Neural crest cell (in vitro differentiated cells): ENCODE results near the gene MEP1A. TPM values are rescaled to one million over a fixed set of nuclear protein-coding genes. Genes with fewer than 3 reads are reported as not detected.
"Not testable (repeated sequence)": the region's sequence is repeated elsewhere in the genome, so short reads cannot be mapped to it uniquely, and the experiment has no call there.

ENCODE experiments used
- DNase-seq: peaks from one replicate; pipeline ENCODE4 v3.0.0; 2021; ENCODE audit warnings: low read depth, mixed read lengths, low spot score
- H3K27ac Mint-ChIP-seq: one replicate; pipeline ENCODE4 v1.8.0; 2021; ENCODE audit warnings: mild to moderate bottlenecking, mixed read lengths; ENCODE audit not compliant: unreplicated experiment
- H3K27me3 Mint-ChIP-seq: 2 replicates; pipeline ENCODE4 v1.8.0; 2021; ENCODE audit warnings: low read depth, mild to moderate bottlenecking, mixed read lengths
- H3K36me3 Mint-ChIP-seq: 2 replicates; pipeline ENCODE4 v1.8.0; 2021; ENCODE audit warnings: low read depth, mild to moderate bottlenecking, mixed read lengths
- H3K4me1 Mint-ChIP-seq: 2 replicates; pipeline ENCODE4 v1.8.0; 2021; ENCODE audit warnings: mixed read lengths
- H3K4me3 Mint-ChIP-seq: one replicate; pipeline ENCODE4 v1.8.0; 2021; ENCODE audit warnings: mild to moderate bottlenecking, mixed read lengths
- H3K9me3 Mint-ChIP-seq: 2 replicates; pipeline ENCODE4 v1.8.0; 2021; ENCODE audit warnings: mixed read lengths
- CTCF ChIP-seq: fragments of 200-600 bp; sonication (generic); conservative IDR thresholded peaks from 2 replicates; pipeline ENCODE4 v1.5.0; 2021; ENCODE audit warnings: antibody characterized with exemption, mild to moderate bottlenecking
- total RNA-seq: library from RNA; stranded (reverse); gene quantifications from 2 replicates; pipeline ENCODE4 v1.2.1, GENCODE V29; 2021

MEP1A gene
- total RNA-seq, 1 donor from 2014 or later = not detected

GRCh38 chr6:46819561-46819960 lies 26.4 kb downstream of the MEP1A start:
- Mint-ChIP-seq H3K27me3 (no peaks in the 10 kb centered on the region), H3K4me1 (no peaks in the 10 kb centered on the region), H3K9me3 (peaks cover 2% of the 10 kb centered on the region), H3K4me3 (no peak overlapping the region), H3K36me3 (no peaks in the 10 kb centered on the region), H3K27ac (no peak overlapping the region)
- DNase-seq = no peak
- TF ChIP-seq CTCF = no peak

GRCh38 chr6:46821458-46821881 lies 28.3 kb downstream of the MEP1A start:
- no peak for TF ChIP-seq CTCF
- peaks cover 2% of the 10 kb centered on the region for H3K9me3 Mint-ChIP-seq
- no peaks in the 10 kb centered on the region for H3K36me3 Mint-ChIP-seq

GRCh38 chr6:46828939-46829338 lies 35.8 kb downstream of the MEP1A start:
- no peaks in the 10 kb centered on the region for H3K4me1 Mint-ChIP-seq
- H3K4me3 Mint-ChIP-seq = no peak overlapping the region
- H3K27me3 Mint-ChIP-seq = peaks cover 3% of the 10 kb centered on the region
- H3K27ac Mint-ChIP-seq = no peak overlapping the region
- no peaks in the 10 kb centered on the region for H3K36me3 Mint-ChIP-seq
- no peak for DNase-seq
- no peak for TF ChIP-seq CTCF
- no peaks in the 10 kb centered on the region for H3K9me3 Mint-ChIP-seq

More at GRCh38 chr6:46821458-46821881, 28.3 kb downstream of the MEP1A start:
- no peak for DNase-seq
- Mint-ChIP-seq H3K27ac (no peak overlapping the region), H3K4me1 (no peaks in the 10 kb centered on the region), H3K27me3 (peaks cover 3% of the 10 kb centered on the region), H3K4me3 (no peak overlapping the region)

- no peaks in the 10 kb centered on the region for H3K27me3 Mint-ChIP-seq
- H3K27ac Mint-ChIP-seq = no peak overlapping the region
- DNase-seq = no peak
- H3K9me3 Mint-ChIP-seq = peaks cover 2% of the 10 kb centered on the region
- no peak for TF ChIP-seq CTCF
- no peaks in the 10 kb centered on the region for H3K36me3 Mint-ChIP-seq
- H3K4me1 Mint-ChIP-seq = no peaks in the 10 kb centered on the region
- no peak overlapping the region for H3K4me3 Mint-ChIP-seq
Measured at GRCh38 chr6:46832816-46833215, 39.6 kb downstream of the MEP1A start.

GRCh38 chr6:46834257-46834916 lies 41.2 kb downstream of the MEP1A start:
- not testable (repeated sequence) for H3K9me3 Mint-ChIP-seq, H3K4me1 Mint-ChIP-seq, H3K4me3 Mint-ChIP-seq, H3K27ac Mint-ChIP-seq, H3K36me3 Mint-ChIP-seq, DNase-seq, H3K27me3 Mint-ChIP-seq

GRCh38 chr6:46834991-46835390 lies 41.8 kb downstream of the MEP1A start:
- not testable (repeated sequence) for H3K4me1 Mint-ChIP-seq, H3K27ac Mint-ChIP-seq, DNase-seq, H3K4me3 Mint-ChIP-seq, H3K9me3 Mint-ChIP-seq, H3K27me3 Mint-ChIP-seq, H3K36me3 Mint-ChIP-seq
